ENCODE measurements around the gene MEIOB. TPM values are rescaled to one million over a fixed set of nuclear protein-coding genes. Genes with fewer than 3 reads are reported as not detected.
A peak's percentile ranks its signal among the peaks of the same experiment; 100 is the strongest.
"Not testable (repeated sequence)": the region's sequence is repeated elsewhere in the genome, so short reads cannot be mapped to it uniquely, and the experiment has no call there.

The MEIOB gene
- total RNA-seq, 3 donors from 2014 or later, result not detected

GRCh38 chr16:1800701-1801100 lies 71.3 kb downstream of the MEIOB start:
- Histone ChIP-seq H3K36me3 (ENCODE audit: low read depth) (no peaks in the 10 kb centered on the region), H3K9me3 (peaks cover 14% of the 10 kb centered on the region), H3K4me1 (ENCODE audit: low read depth) (no peaks in the 10 kb centered on the region), H3K4me3 (no peak overlapping the region)
- no peak for DNase-seq
- TF ChIP-seq CTCF (IDR thresholded peaks at IDR 0.05), result no peak
- ATAC-seq, result no peak
- intact Hi-C loops (cut with DNase I, micrococcal nuclease), result no loop called here

- H3K36me3 ChIP-seq (ENCODE audit: low read depth); intact Hi-C loops (cut with DNase I, micrococcal nuclease); ATAC-seq; H3K4me1 ChIP-seq (ENCODE audit: low read depth); H3K4me3 ChIP-seq; DNase-seq: not testable (repeated sequence)
- peaks cover 14% of the 10 kb centered on the region for H3K9me3 ChIP-seq
These were observed 72.7 kb downstream of the MEIOB start for GRCh38 chr16:1799263-1799662.

- H3K9me3 ChIP-seq, result peaks cover 14% of the 10 kb centered on the region
- H3K4me1 ChIP-seq (ENCODE audit: low read depth), result no peaks in the 10 kb centered on the region
- no peak overlapping the region for H3K4me3 ChIP-seq
- no peak for TF ChIP-seq CTCF (IDR thresholded peaks at IDR 0.05)
- intact Hi-C loops (cut with DNase I, micrococcal nuclease), result no loop called here
- ATAC-seq (no peak), DNase-seq (no peak)
- no peaks in the 10 kb centered on the region for H3K36me3 ChIP-seq (ENCODE audit: low read depth)
These were observed 76.9 kb downstream of the MEIOB start for GRCh38 chr16:1794908-1795666.

- H3K4me3 ChIP-seq, result no peak overlapping the region
- DNase-seq (no peak), ATAC-seq (peak; percentile 20)
- H3K36me3 ChIP-seq (ENCODE audit: low read depth), result no peaks in the 10 kb centered on the region
- peaks cover 11% of the 10 kb centered on the region for H3K9me3 ChIP-seq
- intact Hi-C loops (cut with DNase I, micrococcal nuclease), result no loop called here
- no peaks in the 10 kb centered on the region for H3K4me1 ChIP-seq (ENCODE audit: low read depth)
- TF ChIP-seq CTCF (IDR thresholded peaks at IDR 0.05), result no peak
These were observed 77.6 kb downstream of the MEIOB start for GRCh38 chr16:1794221-1794871.

- no peak for TF ChIP-seq CTCF (IDR thresholded peaks at IDR 0.05)
- Histone ChIP-seq H3K4me1 (ENCODE audit: low read depth) (no peaks in the 10 kb centered on the region), H3K36me3 (ENCODE audit: low read depth) (no peaks in the 10 kb centered on the region), H3K4me3 (no peak within 1 kb of the TSS), H3K9me3 (peaks cover 10% of the 10 kb centered on the region)
- peak; percentile 59 for ATAC-seq
- peak in 2 of 3 donors; percentile 35 to 50 for DNase-seq
- intact Hi-C loops (cut with DNase I, micrococcal nuclease), result no loop called here
These were observed 78.3 kb downstream of the MEIOB start, which contains the start of gene IGFALS for GRCh38 chr16:1793578-1794220. TSS of gene IGFALS (minus strand) at chr16:1793705. CDS start at chr16:1793652, 53 bp downstream.
